Measurements from ENCODE around the gene RBM33.
A peak's percentile ranks its signal among the peaks of the same experiment; 100 is the strongest.

RBM33 gene

DNA sequence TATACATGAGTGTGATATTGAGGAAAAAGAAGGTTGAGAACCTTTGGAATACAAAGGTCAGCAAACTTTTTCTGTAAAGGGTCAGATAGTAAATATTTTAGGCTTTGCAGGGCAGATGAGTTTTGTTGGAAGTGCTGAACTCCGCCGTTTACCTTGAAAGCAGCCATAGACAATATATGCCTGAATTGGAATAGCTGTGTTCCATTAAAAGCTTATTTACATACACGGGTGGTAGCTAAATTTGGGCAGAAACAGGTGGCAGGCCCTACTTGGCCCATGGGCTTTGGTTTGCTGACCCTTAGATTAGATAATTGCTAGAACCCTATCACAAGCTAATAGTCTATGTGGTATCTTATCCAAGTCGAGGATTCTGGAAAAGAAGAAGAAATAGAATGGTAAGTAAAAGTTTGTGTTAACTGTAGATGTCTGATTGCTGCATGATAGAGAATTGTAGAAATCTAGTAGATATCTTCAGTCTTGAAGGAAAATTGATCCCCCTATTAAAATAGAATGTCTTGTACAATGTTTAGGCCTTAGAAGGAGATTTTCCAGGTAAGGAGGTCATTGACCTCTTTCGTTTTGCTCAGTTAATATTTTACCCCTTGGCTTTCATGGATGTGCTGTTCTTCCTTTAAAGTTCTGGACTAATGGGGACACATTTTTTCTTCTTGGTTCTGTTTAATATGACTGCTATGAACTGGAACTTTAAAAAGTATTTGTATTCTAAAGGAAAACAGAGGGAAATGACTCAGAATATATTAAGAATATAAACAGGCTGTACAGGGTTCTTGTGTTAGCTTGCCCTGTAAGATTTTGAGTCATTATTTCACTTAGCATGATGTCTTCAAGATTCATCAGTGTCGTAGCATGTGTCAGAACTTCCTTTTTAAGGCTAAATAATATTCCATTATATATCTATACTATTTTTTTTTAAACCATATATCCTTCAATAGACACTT is 8.0 kb downstream of the RBM33 start:
- peak overlapping the region; percentile 46 for H3K27ac Mint-ChIP-seq (ENCODE audit: low read depth)
- peaks cover 7% of the 10 kb centered on the region for H3K9me3 Mint-ChIP-seq
- DNase-seq (ENCODE audit: low spot score in 2 of 2) (no peak), ATAC-seq (replicated peaks; ENCODE audit: extremely low read depth, poor library complexity, severe bottlenecking) (no peak)
- H3K4me1 Mint-ChIP-seq, result peaks cover 75% of the 10 kb centered on the region
- no peak overlapping the region for H3K4me3 Mint-ChIP-seq
- peaks cover 17% of the 10 kb centered on the region for H3K36me3 Mint-ChIP-seq (ENCODE audit: insufficient read depth)
- no peaks in the 10 kb centered on the region for H3K27me3 Mint-ChIP-seq

DNA sequence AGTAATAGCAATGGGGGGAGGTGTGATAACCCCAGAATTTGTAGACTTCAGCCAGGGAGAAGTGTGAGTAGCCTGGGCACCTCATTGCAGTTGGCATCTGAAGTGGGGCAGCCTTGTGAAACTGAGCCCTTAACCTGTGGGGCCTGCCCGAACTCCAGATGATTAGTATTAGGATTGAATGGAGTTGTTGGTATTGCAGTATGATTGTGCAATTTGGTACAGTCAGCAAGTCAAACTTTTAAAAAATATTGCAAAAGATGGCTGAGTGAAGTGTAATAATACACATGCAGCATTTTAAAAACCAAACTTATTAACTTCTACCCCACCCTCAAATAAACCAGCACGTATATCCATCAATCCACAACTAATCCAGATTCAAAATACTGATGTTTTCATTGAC is 9.3 kb downstream of the RBM33 start:
- peak overlapping the region; percentile 36 for H3K4me3 Mint-ChIP-seq
- H3K27ac Mint-ChIP-seq (ENCODE audit: low read depth), result peak overlapping the region; percentile 6
- H3K9me3 Mint-ChIP-seq, result peaks cover 4% of the 10 kb centered on the region
- ATAC-seq (replicated peaks; ENCODE audit: extremely low read depth, poor library complexity, severe bottlenecking) (no peak), DNase-seq (ENCODE audit: low spot score in 2 of 2) (no peak)
- no peaks in the 10 kb centered on the region for H3K27me3 Mint-ChIP-seq
- peaks cover 12% of the 10 kb centered on the region for H3K36me3 Mint-ChIP-seq (ENCODE audit: insufficient read depth)
- H3K4me1 Mint-ChIP-seq, result peaks cover 68% of the 10 kb centered on the region

DNA sequence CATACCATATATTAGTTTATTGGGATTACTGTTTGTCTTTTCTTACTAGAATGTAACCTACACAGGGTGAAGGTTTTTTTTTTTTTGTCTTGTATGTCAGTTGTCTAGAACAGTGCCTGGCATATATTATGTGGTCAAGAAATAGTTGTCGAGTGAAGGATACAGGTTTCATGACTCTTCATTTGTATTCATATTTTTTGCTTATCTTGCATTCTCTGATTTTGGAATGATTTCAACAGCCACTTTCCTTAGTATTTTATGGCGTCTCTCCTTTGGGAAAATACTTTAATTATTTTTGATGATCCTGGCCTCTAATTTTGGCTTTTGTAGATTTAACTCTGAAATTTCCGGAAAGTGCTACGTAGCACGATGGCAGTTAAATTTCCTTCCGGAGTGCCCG is 12.4 kb downstream of the RBM33 start:
- no peak overlapping the region for H3K4me3 Mint-ChIP-seq

DNA sequence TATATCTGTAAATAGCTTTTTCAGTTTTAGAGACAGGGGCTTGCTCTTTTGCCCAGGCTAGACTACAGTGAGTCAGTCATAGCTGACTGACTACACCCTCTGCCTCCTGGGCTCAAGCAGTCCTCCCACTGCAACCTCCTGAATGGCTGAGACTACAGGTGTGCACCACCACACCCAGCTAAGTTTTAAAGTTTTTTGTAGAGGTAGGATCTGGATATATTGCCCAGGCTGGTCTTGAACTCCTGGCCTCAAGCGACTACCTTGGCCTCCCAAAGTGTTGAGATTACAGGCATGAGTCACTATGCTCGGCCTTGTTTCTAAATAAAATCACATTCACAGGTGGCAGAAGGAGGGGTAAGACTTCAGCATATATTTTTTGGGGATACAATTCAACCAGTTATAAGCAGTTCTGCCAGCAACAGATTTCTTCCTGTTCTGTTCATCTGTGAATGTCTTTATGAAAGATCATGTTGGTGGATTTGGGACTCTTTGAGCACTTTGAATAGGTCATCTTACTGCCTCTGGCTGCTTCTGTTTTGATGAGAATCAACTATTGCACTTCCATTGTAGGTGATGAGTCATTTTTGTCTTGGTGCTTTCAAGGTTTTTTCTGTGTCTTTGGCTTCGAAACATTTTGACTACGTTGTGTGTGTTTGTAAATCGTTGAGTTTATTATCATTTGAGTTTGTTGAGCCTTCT is 15.7 kb downstream of the RBM33 start:
- Mint-ChIP-seq H3K4me3 (no peak overlapping the region), H3K36me3 (ENCODE audit: insufficient read depth) (peaks cover 11% of the 10 kb centered on the region), H3K27me3 (no peaks in the 10 kb centered on the region), H3K27ac (ENCODE audit: low read depth) (peak overlapping the region; percentile 4), H3K4me1 (peaks cover 73% of the 10 kb centered on the region), H3K9me3 (no peaks in the 10 kb centered on the region)
- ATAC-seq (replicated peaks; ENCODE audit: extremely low read depth, poor library complexity, severe bottlenecking), result no peak
- DNase-seq (ENCODE audit: low spot score in 2 of 2), result no peak

More for the DNA sequence above, 12.4 kb downstream of the RBM33 start:
- Mint-ChIP-seq H3K27ac (ENCODE audit: low read depth) (no peak overlapping the region), H3K4me1 (peaks cover 67% of the 10 kb centered on the region), H3K9me3 (no peaks in the 10 kb centered on the region), H3K27me3 (no peaks in the 10 kb centered on the region), H3K36me3 (ENCODE audit: insufficient read depth) (peaks cover 9% of the 10 kb centered on the region)
- no peak for DNase-seq (ENCODE audit: low spot score in 2 of 2)
- ATAC-seq (replicated peaks; ENCODE audit: extremely low read depth, poor library complexity, severe bottlenecking), result no peak

DNA sequence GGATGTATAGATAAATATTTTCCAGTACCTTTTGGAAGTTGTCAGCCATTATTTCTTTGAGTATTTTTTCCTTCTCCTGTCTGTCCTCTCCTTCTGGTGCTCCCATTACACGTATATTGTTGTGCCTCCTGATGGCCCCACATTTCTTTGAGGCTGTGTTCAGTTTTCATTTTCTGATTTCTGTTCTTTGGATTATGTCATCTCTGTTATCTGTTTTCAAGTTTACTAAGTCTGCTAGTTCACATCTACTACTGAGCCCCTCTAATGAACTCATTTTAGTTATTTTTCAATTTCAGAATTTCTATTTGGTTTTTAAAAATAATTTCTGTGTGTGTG is 16.3 kb downstream of the RBM33 start:
- H3K9me3 Mint-ChIP-seq, result no peaks in the 10 kb centered on the region

DNA sequence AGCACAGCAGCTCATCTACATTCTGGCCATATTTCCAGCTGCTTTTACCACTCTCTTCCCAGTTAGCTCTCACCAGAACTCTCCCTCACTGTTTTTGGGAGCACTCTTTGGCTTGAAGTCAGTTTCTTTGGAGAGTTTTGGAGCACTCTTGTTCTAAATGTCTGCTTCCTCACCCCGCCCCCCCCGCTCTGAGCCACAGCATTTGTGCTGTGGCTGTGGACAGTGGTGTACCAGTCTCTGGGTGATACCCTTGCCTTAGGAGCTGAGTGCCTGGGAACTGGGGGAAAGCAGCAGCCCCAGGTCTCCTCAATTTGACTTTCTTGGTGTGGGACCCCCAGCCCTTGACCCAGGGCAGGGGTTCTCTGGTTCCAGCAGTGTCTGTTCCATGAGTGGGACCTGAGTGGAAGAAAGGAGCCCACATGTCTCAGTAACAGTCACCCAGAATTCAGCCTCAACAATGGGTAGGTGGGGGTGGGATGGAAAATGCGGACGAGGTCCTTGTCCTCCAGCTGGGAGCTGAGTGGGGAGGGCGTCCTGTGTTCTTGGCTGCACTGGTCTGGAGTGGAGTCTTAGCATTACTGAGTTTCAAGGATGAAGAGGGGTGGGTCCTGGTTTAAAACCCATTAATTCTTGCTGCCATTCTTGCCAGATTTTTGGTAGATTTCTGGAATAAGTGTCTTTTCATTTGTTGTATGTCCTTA is 18.0 kb downstream of the RBM33 start:
- H3K4me1 Mint-ChIP-seq, result peaks cover 84% of the 10 kb centered on the region
- H3K4me3 Mint-ChIP-seq, result peak overlapping the region; percentile 38
- H3K27ac Mint-ChIP-seq (ENCODE audit: low read depth), result peak overlapping the region; percentile 50
- ATAC-seq (replicated peaks; ENCODE audit: extremely low read depth, poor library complexity, severe bottlenecking) (no peak), DNase-seq (ENCODE audit: low spot score in 2 of 2) (no peak)
- H3K27me3 Mint-ChIP-seq, result no peaks in the 10 kb centered on the region
- peaks cover 13% of the 10 kb centered on the region for H3K36me3 Mint-ChIP-seq (ENCODE audit: insufficient read depth)
- no peaks in the 10 kb centered on the region for H3K9me3 Mint-ChIP-seq

More for the DNA sequence above, 16.3 kb downstream of the RBM33 start:
- peaks cover 13% of the 10 kb centered on the region for H3K36me3 Mint-ChIP-seq (ENCODE audit: insufficient read depth)
- H3K27ac Mint-ChIP-seq (ENCODE audit: low read depth), result no peak overlapping the region
- H3K27me3 Mint-ChIP-seq, result no peaks in the 10 kb centered on the region
- DNase-seq (ENCODE audit: low spot score in 2 of 2) (no peak), ATAC-seq (replicated peaks; ENCODE audit: extremely low read depth, poor library complexity, severe bottlenecking) (no peak)
- H3K4me3 Mint-ChIP-seq, result no peak overlapping the region
- peaks cover 78% of the 10 kb centered on the region for H3K4me1 Mint-ChIP-seq

DNA sequence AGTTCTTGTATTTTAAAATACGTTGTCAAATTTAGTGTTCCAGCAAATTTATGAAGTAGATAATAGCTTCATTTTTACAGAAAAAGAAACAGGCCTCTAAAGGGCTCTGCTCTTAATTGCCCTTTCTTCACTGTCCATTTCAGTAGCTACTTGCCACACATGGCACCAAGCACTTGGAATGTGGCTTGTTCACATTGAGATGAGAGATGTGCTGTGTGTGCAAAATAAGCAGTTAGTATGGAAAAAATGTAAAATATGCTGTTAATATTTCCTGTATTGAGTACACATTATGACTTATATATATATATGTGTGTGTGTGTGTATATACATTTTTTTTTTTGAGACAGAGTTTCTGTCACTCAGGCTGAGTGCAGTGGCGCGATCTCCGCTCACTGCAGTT is 19.5 kb downstream of the RBM33 start:
- peaks cover 13% of the 10 kb centered on the region for H3K36me3 Mint-ChIP-seq (ENCODE audit: insufficient read depth)
- no peak for DNase-seq (ENCODE audit: low spot score in 2 of 2)
- H3K27ac Mint-ChIP-seq (ENCODE audit: low read depth), result no peak overlapping the region
- H3K4me1 Mint-ChIP-seq, result peaks cover 93% of the 10 kb centered on the region
- H3K27me3 Mint-ChIP-seq, result no peaks in the 10 kb centered on the region
- no peak for ATAC-seq (replicated peaks; ENCODE audit: extremely low read depth, poor library complexity, severe bottlenecking)
- H3K4me3 Mint-ChIP-seq, result no peak overlapping the region
- no peaks in the 10 kb centered on the region for H3K9me3 Mint-ChIP-seq

DNA sequence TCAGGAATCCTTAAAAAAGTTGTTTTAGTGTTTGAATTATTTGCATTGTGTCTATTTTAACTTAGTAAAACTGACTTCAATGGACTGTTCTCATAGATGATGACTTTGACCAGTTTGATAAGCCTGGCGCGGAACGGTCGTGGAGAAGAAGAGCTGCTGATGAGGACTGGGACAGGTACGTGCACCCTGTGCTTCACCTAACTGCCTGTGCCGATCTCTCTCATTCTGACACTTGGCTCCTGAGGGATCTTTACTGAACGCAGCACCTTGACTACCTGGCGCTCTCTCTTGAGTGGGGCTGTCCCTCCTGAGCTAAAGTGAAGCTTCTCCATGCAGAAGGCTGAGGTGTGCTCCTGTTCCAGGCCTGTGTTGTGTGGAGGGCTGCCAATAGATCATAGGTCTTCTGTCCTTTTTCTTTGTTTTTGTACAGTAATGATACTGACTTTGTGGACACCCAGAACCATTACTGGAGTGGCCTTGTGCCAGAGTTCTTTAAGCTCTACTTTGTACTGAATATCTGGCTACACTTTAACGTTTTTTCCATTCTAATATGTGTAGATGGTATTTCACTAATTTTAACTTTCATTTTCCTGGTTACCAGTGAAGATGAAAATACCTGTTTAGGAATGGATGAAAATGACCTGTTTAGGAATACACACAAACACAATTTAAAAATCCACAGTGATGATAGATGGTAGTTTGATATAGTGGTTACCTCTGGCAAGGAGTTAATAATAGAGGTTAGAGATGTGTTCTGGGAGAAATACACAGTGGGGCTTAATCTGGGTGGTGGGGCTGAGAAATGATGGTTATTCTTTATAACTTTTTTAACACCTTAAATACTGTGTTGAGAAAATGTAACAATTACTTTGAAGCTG is 20.9 kb downstream of the RBM33 start:
- Mint-ChIP-seq H3K4me1 (peaks cover 90% of the 10 kb centered on the region), H3K36me3 (ENCODE audit: insufficient read depth) (peaks cover 17% of the 10 kb centered on the region)

DNA sequence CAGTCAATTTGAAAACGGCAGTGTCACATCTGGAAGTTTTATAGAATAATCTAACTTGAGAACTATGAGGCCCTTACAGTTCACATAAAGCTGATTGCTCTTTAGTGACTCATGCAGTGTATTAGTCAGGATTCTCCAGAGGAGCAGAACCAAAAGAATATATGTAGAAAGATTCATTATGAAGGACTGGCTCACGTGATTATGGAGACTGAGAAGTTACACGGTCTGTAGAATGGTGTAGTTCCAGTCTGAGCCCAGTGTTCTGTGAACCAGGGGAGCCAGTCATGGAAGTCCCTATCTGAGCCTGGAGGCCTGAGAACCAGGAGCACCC is 21.5 kb downstream of the RBM33 start:
- no peak for DNase-seq (ENCODE audit: low spot score in 2 of 2)
- H3K27me3 Mint-ChIP-seq, result no peaks in the 10 kb centered on the region
- no peak for ATAC-seq (replicated peaks; ENCODE audit: extremely low read depth, poor library complexity, severe bottlenecking)
- H3K36me3 Mint-ChIP-seq (ENCODE audit: insufficient read depth), result peaks cover 16% of the 10 kb centered on the region
- H3K4me3 Mint-ChIP-seq, result no peak overlapping the region
- H3K9me3 Mint-ChIP-seq, result no peaks in the 10 kb centered on the region
- H3K4me1 Mint-ChIP-seq, result peaks cover 90% of the 10 kb centered on the region
- peak overlapping the region; percentile 4 for H3K27ac Mint-ChIP-seq (ENCODE audit: low read depth)

More for the DNA sequence above, 20.9 kb downstream of the RBM33 start:
- no peaks in the 10 kb centered on the region for H3K9me3 Mint-ChIP-seq
- ATAC-seq (replicated peaks; ENCODE audit: extremely low read depth, poor library complexity, severe bottlenecking) (no peak), DNase-seq (ENCODE audit: low spot score in 2 of 2) (no peak)
- H3K27me3 Mint-ChIP-seq, result no peaks in the 10 kb centered on the region
- peak overlapping the region; percentile 4 for H3K27ac Mint-ChIP-seq (ENCODE audit: low read depth)
- H3K4me3 Mint-ChIP-seq, result no peak overlapping the region

DNA sequence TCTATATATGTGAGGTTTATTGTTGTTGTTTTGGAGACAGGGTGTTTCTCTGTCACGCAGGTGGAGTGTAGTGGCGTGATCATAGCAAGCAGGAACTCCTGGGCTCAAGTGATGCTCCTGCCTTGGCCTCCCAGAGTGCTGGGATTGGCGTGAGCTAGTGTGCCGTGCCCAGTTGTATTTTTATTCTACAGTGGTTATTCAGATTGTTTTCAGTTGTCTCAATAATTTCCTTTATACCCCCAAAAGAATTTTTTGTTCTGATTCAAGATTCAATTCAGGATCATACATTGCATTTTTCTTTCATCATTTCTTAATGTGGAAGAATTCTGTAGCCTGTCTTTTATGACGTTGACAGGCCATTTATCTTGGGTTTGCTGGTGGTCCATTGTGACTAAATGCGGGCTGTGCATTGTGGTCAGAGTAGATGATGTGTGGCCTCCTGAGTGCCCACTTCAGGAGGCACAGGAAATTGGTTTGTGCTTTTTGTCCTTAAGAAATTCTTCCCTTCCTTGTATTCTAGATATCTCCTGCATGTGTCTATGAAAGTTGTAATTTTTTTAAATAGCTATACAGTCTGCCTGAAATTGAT is 22.9 kb downstream of the RBM33 start:
- ATAC-seq (replicated peaks; ENCODE audit: extremely low read depth, poor library complexity, severe bottlenecking) (no peak), DNase-seq (ENCODE audit: low spot score in 2 of 2) (no peak)
- peaks cover 84% of the 10 kb centered on the region for H3K4me1 Mint-ChIP-seq
- H3K27me3 Mint-ChIP-seq, result no peaks in the 10 kb centered on the region
- H3K9me3 Mint-ChIP-seq, result no peaks in the 10 kb centered on the region
- H3K36me3 Mint-ChIP-seq (ENCODE audit: insufficient read depth), result peaks cover 15% of the 10 kb centered on the region
- H3K4me3 Mint-ChIP-seq, result no peak overlapping the region
- no peak overlapping the region for H3K27ac Mint-ChIP-seq (ENCODE audit: low read depth)

DNA sequence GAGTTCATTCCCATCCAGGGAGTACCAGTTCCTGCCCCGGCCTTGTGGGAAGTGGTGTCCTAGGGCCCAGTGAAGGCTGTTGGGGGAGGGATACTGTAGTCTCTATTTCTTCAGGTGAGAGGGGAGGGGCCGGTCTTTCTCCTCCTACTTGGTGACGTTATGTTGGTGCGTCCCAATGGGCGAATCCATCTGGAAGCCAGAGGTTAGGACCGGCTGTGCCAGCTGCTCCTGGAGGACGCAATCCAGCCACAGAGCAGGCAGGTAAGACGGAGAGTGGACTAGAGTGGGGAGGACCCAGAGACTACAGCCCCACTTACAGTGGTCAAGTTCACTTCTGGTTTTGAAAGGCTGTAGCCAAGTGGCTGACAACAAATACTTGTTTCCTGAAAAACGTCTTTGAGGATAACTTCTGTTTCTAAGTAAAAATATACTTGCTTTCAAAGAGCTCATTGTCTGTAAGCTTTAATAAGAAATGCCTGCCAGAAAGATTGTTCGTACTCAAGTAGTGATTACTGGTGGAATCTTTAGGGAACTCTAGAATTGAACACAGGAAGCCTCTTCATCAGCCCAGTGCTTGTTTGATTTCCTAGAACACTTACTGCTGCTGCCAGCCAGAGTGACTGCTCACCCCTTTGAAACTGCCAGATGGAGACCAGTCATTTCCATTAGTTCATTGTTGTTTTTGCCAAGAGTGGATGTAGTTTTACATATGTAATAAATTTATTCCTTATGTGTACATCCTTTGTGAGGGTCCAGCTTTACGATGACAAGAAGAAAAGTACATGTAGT is 25.4 kb downstream of the RBM33 start:
- no peak for ATAC-seq (replicated peaks; ENCODE audit: extremely low read depth, poor library complexity, severe bottlenecking)
- DNase-seq (ENCODE audit: low spot score in 2 of 2), result no peak
- H3K27me3 Mint-ChIP-seq, result no peaks in the 10 kb centered on the region
- peaks cover 70% of the 10 kb centered on the region for H3K4me1 Mint-ChIP-seq
- H3K4me3 Mint-ChIP-seq, result no peak overlapping the region
- H3K27ac Mint-ChIP-seq (ENCODE audit: low read depth), result peak overlapping the region; percentile 65
- peaks cover 23% of the 10 kb centered on the region for H3K36me3 Mint-ChIP-seq (ENCODE audit: insufficient read depth)
- H3K9me3 Mint-ChIP-seq, result no peaks in the 10 kb centered on the region

Data from central memory CD8-positive, alpha-beta T cell (primary cell).